Measurements from ENCODE around the gene NSL1.
"Not testable (repeated sequence)": the region's sequence is repeated elsewhere in the genome, so short reads cannot be mapped to it uniquely, and the experiment has no call there.

Gene NSL1

DNA sequence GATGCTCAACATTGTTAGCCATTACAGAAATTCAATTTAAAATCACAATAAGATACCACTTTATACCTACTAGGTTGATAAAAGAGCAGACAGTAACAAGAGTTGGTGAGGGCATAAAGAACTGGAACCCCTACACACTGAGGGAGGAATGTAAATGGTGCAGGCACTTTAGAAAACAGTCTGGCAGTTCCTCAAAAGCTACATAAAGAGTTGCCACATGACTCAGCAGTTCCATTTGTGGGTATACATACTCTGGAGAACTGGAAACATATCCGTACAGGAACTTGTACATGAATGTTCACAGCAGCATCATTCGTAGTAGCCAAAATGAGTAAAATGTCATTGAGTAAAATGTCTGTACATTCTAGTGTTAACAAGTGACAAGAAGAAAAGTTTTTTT lies 17.0 kb downstream of the NSL1 start:
- H3K36me3 Mint-ChIP-seq, result peaks cover 53 to 74% of the 10 kb centered on the region in 2 donors

DNA sequence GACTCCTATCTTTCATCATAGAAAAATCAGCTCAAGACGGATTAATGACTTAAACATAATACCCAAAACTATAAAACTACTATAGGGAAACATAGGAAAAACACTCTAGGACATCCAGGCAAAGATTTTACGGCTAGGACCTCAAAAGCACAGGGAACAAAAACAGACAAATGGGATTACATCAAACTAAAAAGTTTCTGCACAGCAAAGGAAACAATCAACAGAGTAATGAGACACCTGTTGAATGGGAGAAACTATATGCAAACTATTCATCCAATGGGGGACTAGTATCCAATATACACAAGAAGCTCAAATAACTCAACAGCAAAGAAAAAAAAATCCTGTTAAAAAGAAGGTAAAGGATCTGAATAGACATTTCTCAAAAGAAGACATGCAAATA lies 18.6 kb downstream of the NSL1 start:
- no peak for DNase-seq
- H3K27ac Mint-ChIP-seq, result peak overlapping the region; percentile 16
- H3K4me3 Mint-ChIP-seq, result no peak overlapping the region
- peaks cover 62 to 86% of the 10 kb centered on the region in 2 donors for H3K36me3 Mint-ChIP-seq
- peaks cover 28 to 65% of the 10 kb centered on the region in 2 donors for H3K4me1 Mint-ChIP-seq
- H3K9me3 Mint-ChIP-seq, result peaks cover 19 to 28% of the 10 kb centered on the region in 2 donors
- no peak for ATAC-seq (replicated peaks)
- no peaks in the 10 kb centered on the region for H3K27me3 Mint-ChIP-seq

More for the DNA sequence above, 17.0 kb downstream of the NSL1 start:
- Mint-ChIP-seq H3K4me1 (peaks cover 26 to 51% of the 10 kb centered on the region in 2 donors), H3K9me3 (peaks cover 9 to 15% of the 10 kb centered on the region in 2 donors), H3K27me3 (no peaks in the 10 kb centered on the region), H3K27ac (no peak overlapping the region), H3K4me3 (no peak overlapping the region)
- ATAC-seq (replicated peaks) (peak; percentile 71 to 74), DNase-seq (no peak)

- Mint-ChIP-seq H3K4me3 (no peak overlapping the region), H3K27me3 (no peaks in the 10 kb centered on the region), H3K9me3 (peaks cover 28 to 39% of the 10 kb centered on the region in 2 donors), H3K36me3 (peaks cover 69 to 86% of the 10 kb centered on the region in 2 donors), H3K4me1 (peaks cover 25 to 60% of the 10 kb centered on the region in 2 donors), H3K27ac (no peak overlapping the region)
- DNase-seq (no peak), ATAC-seq (replicated peaks) (no peak)
Observed at GRCh38 chr1:212771341-212771740, 20.2 kb downstream of the NSL1 start.

DNA sequence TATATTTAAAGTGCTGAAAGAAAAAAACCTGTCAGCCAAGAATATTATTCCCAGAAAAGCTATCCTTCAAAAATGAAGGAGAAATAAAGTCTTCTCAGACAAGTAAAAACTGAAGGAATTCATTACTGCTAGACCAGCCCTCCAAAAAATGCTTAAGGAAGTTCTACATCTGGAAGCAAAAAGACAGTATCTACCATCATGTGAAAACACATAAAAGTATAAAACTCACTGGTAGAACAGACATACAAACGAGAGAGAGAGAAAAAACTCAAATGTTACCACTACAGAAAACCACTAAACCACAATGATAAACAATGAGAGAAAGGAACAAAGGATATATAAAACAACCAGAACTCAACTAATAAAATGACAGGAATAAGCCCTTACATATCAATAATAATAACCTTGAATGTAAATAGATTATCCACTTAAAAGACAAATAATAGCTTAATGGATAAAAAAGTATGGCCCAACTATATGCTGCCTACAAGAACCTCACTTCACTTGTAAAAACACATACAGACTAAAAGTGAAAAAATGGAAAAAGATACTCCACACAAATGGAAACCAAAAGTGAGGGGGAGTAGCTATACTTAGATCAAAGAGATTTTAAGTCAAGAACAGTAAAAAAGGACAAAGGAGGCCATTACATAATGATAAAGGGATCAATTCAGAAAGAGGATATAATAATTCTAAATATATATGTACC lies 22.0 kb downstream of the NSL1 start:
- peak overlapping the region; percentile 37 for H3K27ac Mint-ChIP-seq
- DNase-seq (no peak), ATAC-seq (replicated peaks) (peak in 1 of 2 donors; percentile 61)
- peaks cover 30 to 39% of the 10 kb centered on the region in 2 donors for H3K9me3 Mint-ChIP-seq
- H3K36me3 Mint-ChIP-seq, result peaks cover 74 to 87% of the 10 kb centered on the region in 2 donors
- no peak overlapping the region for H3K4me3 Mint-ChIP-seq
- peaks cover 25 to 72% of the 10 kb centered on the region in 2 donors for H3K4me1 Mint-ChIP-seq
- no peaks in the 10 kb centered on the region for H3K27me3 Mint-ChIP-seq

- not testable (repeated sequence) for H3K4me3 Mint-ChIP-seq; ATAC-seq (replicated peaks)
- peaks cover 75 to 85% of the 10 kb centered on the region in 2 donors for H3K36me3 Mint-ChIP-seq
Observed at GRCh38 chr1:212766825-212767224, 24.8 kb downstream of the NSL1 start.

DNA sequence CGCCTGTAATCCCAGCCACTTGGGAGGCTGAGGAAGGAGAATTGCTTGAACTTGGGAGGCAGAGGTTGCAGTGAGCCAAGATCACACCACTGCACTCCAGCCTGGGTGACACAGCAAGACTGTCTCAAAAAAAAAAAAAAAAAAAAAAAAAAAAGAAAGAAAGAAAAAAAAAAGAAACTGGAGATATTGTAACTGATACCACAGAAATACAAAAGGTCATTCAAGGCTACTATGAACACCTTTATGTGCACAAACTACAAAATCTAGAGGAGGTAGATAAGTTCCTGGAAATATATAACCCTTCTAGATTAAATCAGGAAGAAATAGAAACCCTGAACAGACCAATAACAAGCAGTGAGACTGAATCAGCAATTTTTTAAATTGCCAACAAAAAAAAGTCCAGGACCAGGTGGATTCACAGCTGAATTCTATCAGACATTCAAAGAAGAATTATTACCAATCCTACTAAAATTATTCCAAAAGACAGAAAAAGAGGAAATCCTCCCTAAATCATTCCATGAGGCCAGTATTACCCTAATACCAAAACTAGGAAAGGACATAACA lies 26.8 kb downstream of the NSL1 start:
- H3K4me3 Mint-ChIP-seq; ATAC-seq (replicated peaks); H3K27ac Mint-ChIP-seq; H3K27me3 Mint-ChIP-seq; DNase-seq: not testable (repeated sequence)
- H3K36me3 Mint-ChIP-seq, result peaks cover 65 to 76% of the 10 kb centered on the region in 2 donors
- peaks cover 22 to 27% of the 10 kb centered on the region in 2 donors for H3K9me3 Mint-ChIP-seq
- peaks cover 21 to 57% of the 10 kb centered on the region in 2 donors for H3K4me1 Mint-ChIP-seq

More at GRCh38 chr1:212766825-212767224, 24.8 kb downstream of the NSL1 start:
- DNase-seq, H3K27ac Mint-ChIP-seq, H3K27me3 Mint-ChIP-seq: not testable (repeated sequence)
- peaks cover 30 to 36% of the 10 kb centered on the region in 2 donors for H3K9me3 Mint-ChIP-seq
- H3K4me1 Mint-ChIP-seq, result peaks cover 16 to 63% of the 10 kb centered on the region in 2 donors

DNA sequence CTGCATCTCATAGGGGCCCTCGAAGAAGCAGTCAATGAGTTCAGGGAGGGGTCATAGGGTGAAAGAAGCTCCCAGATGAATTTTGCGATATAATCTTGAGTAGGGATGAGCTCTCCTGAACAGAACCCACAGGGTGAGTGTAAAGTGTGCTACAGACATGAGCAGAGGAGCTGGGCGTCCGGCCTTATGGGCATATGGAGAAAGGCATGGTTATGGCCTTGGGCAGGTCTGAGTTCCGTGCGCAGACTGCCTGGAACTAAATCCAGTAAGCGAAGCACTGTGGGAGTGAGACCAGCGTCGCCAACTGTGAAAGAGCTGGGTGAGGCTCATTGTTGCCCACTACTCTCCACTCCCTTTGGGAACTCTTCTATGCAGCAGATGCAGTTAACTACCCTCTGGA lies 28.7 kb downstream of the NSL1 start:
- Mint-ChIP-seq H3K4me1 (peaks cover 27 to 53% of the 10 kb centered on the region in 2 donors), H3K27ac (no peak overlapping the region), H3K4me3 (no peak overlapping the region), H3K27me3 (no peaks in the 10 kb centered on the region), H3K36me3 (peaks cover 53 to 57% of the 10 kb centered on the region in 2 donors), H3K9me3 (peaks cover 11% of the 10 kb centered on the region in 2 donors)
- DNase-seq (no peak), ATAC-seq (replicated peaks) (no peak)

DNA sequence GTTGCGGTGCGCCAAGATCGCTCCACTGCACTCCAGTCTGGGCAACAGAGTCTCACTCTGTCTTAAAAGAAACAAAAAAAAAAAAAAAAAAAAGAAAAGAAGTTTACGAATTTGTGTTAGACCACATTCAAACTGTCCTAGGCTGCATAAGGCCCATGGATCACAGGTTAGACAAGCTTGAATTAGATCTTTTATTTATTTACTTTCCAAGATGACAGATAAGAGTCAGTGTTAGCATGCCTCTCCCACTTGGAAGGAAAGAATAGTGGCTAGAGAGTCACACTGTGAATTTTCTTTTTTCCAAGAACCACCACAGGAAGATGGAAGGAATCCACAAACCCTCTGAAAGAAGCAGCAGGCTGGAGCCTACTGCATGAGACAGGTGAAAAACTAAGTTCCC lies 29.3 kb downstream of the NSL1 start:
- H3K4me3 Mint-ChIP-seq, result no peak overlapping the region
- no peaks in the 10 kb centered on the region for H3K27me3 Mint-ChIP-seq
- ATAC-seq (replicated peaks) (no peak), DNase-seq (no peak)
- H3K4me1 Mint-ChIP-seq, result peaks cover 29 to 53% of the 10 kb centered on the region in 2 donors
- peaks cover 7 to 8% of the 10 kb centered on the region in 2 donors for H3K9me3 Mint-ChIP-seq
- H3K27ac Mint-ChIP-seq, result no peak overlapping the region
- H3K36me3 Mint-ChIP-seq, result peaks cover 47 to 57% of the 10 kb centered on the region in 2 donors

DNA sequence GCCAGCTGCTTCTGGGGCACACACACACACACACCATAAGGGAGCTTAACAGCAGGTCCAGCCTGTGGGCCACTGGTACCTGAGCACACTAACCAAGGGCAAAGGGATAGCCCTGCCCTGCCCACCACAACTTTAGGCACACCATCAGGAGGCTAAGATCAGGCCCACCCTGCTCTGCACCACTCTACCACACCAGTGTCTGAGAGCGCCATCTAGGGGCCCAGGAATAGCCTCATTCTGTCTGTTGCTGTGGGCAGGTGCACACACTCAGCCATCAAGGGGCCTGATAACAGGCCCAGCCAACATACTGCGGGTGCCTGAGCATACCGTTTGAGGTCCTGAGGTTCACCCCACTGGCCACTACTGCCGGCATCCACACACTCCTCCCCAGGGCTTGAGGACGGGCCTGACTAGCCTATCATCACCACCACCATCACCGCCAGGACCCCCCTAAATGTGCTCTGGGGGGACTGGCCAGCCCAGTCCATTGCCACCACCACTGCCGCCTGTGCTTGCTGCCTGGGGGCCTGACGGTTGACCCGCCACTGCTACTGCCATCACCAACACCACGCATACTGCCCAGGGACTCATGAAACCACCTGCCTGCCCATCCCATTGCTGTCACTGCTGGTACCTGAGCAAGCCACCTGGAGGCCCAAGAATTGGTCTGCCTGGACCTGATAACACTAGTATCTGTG lies 31.3 kb downstream of the NSL1 start:
- Mint-ChIP-seq H3K9me3 (no peaks in the 10 kb centered on the region), H3K36me3 (peaks cover 41 to 50% of the 10 kb centered on the region in 2 donors), H3K27me3 (no peaks in the 10 kb centered on the region), H3K27ac (peak overlapping the region; percentile 79), H3K4me3 (no peak overlapping the region), H3K4me1 (peaks cover 31 to 44% of the 10 kb centered on the region in 2 donors)
- ATAC-seq (replicated peaks) (peak; percentile 98 to 99), DNase-seq (peak; percentile 21)

- Mint-ChIP-seq H3K9me3 (no peaks in the 10 kb centered on the region), H3K27me3 (no peaks in the 10 kb centered on the region), H3K36me3 (peaks cover 38 to 47% of the 10 kb centered on the region in 2 donors), H3K4me1 (peaks cover 31 to 43% of the 10 kb centered on the region in 2 donors), H3K4me3 (no peak overlapping the region), H3K27ac (no peak overlapping the region)
- no peak for DNase-seq
- peak in 1 of 2 donors; percentile 19 for ATAC-seq (replicated peaks)
Observed at GRCh38 chr1:212759683-212760082, 31.9 kb downstream of the NSL1 start.

DNA sequence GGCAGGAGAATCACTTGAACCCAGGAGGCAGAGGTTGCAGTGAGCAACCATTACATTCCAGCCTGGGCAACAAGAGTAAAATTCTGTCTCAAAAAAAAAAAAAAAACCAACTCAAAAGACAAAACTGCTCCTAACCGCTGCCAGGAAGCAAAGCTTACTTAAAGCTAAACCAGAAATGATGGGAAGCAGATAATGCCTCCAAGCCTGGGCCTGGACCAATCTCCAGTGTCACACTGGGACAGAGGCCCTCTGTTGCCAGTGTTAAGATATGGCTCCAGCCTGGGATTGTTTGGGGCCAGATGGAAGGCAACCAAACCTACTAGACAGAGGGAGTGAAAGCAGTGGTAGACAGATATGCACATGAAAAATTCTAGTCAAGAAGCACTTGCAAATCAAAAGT lies 36.9 kb downstream of the NSL1 start:
- Mint-ChIP-seq H3K4me3 (peak overlapping the region in 1 of 2 donors; percentile 68), H3K27me3 (no peaks in the 10 kb centered on the region), H3K9me3 (no peaks in the 10 kb centered on the region), H3K36me3 (peaks cover 12 to 21% of the 10 kb centered on the region in 2 donors), H3K27ac (peak overlapping the region; percentile 74), H3K4me1 (peaks cover 38 to 57% of the 10 kb centered on the region in 2 donors)
- ATAC-seq (replicated peaks) (no peak), DNase-seq (no peak)

GRCh38 chr1:212754193-212754592 lies 37.4 kb downstream of the NSL1 start:
- Mint-ChIP-seq H3K27me3 (no peaks in the 10 kb centered on the region), H3K27ac (peak overlapping the region; percentile 74), H3K9me3 (no peaks in the 10 kb centered on the region), H3K36me3 (peaks cover 10 to 21% of the 10 kb centered on the region in 2 donors), H3K4me1 (peaks cover 34 to 57% of the 10 kb centered on the region in 2 donors), H3K4me3 (peak overlapping the region; percentile 5 to 68)
- ATAC-seq (replicated peaks) (peak; percentile 41 to 44), DNase-seq (no peak)

GRCh38 chr1:212753749-212754148 lies 37.8 kb downstream of the NSL1 start:
- Mint-ChIP-seq H3K36me3 (peaks cover 10 to 21% of the 10 kb centered on the region in 2 donors), H3K4me1 (peaks cover 31 to 53% of the 10 kb centered on the region in 2 donors), H3K4me3 (peak overlapping the region; percentile 5 to 68), H3K27me3 (no peaks in the 10 kb centered on the region), H3K27ac (peak overlapping the region; percentile 74), H3K9me3 (no peaks in the 10 kb centered on the region)
- peak; percentile 64 to 75 for ATAC-seq (replicated peaks)
- no peak for DNase-seq

DNA sequence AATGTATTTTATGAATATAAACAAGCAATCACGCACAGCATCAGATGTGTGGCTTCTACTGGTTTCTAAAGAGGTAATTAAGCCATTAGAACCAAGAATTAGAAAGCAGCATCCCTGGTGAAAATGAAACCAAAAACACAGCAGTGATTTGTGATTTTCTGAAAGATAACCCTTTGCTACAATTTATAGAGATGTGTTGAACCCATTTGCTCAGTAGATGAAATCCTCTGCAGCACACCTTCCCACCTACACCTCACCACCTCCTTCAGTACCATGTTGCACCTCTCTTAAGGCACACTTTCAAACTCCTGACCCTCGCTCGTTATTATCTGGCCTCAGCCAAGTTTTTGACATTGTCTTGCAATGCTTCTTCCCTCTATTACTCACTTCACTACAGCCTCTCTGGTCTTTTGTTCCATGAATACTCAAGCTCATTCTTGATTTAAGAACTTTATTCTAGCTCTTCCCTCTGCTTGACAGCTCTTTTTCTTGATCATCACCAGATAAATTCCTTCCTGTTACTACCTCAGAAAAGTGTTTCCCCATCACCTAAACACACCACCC lies 38.6 kb downstream of the NSL1 start:
- Mint-ChIP-seq H3K36me3 (peaks cover 10 to 21% of the 10 kb centered on the region in 2 donors), H3K4me1 (peaks cover 29 to 51% of the 10 kb centered on the region in 2 donors), H3K27ac (peak overlapping the region; percentile 63), H3K4me3 (peak overlapping the region; percentile 64 to 68), H3K9me3 (no peaks in the 10 kb centered on the region), H3K27me3 (no peaks in the 10 kb centered on the region)
- DNase-seq, result no peak
- ATAC-seq (replicated peaks), result peak in 1 of 2 donors; percentile 68
